HG03135 (cell line): Measurements from ENCODE around the gene GARIN3.
A peak's percentile ranks its signal among the peaks of the same experiment; 100 is the strongest.
"Not testable (repeated sequence)": the region's sequence is repeated elsewhere in the genome, so short reads cannot be mapped to it uniquely, and the experiment has no call there.

ENCODE experiments used
- ATAC-seq: cut with Tn5 transposase; IDR thresholded peaks from one replicate; pipeline ENCODE4 v1.9.1; 2021; ENCODE audit warnings: mild to moderate bottlenecking, moderate library complexity; ENCODE audit not compliant: unreplicated experiment

The GARIN3 gene

GRCh38 chr5:157186309-157187045, 20.4 kb upstream of the GARIN3 start:
- ATAC-seq: no peak

- ATAC-seq: not testable (repeated sequence)
Observed at GRCh38 chr5:157185122-157185521, 19.1 kb upstream of the GARIN3 start.

GRCh38 chr5:157184117-157184670, 18.1 kb upstream of the GARIN3 start:
- ATAC-seq: no peak

GRCh38 chr5:157182143-157182757, 16.2 kb upstream of the GARIN3 start:
- no peak for ATAC-seq

GRCh38 chr5:157180374-157181264, 14.6 kb upstream of the GARIN3 start, which contains the start of gene ITK:
Gene ITK, plus strand, starts transcription at chr5:157180840. Its CDS starts 138 bp downstream, at chr5:157180978.
- ATAC-seq: no peak

GRCh38 chr5:157178966-157179365, 12.9 kb upstream of the GARIN3 start:
- ATAC-seq: no peak

- ATAC-seq: no peak
Observed at GRCh38 chr5:157177953-157178352, 11.9 kb upstream of the GARIN3 start.

- ATAC-seq: no peak
Observed at GRCh38 chr5:157175071-157175612, 9.1 kb upstream of the GARIN3 start.

- peak; percentile 99 for ATAC-seq
Observed at GRCh38 chr5:157172403-157172802, 6.3 kb upstream of the GARIN3 start.

- no peak for ATAC-seq
Observed at GRCh38 chr5:157168286-157168685, 2.2 kb upstream of the GARIN3 start.

GRCh38 chr5:157167214-157167621, 1.2 kb upstream of the GARIN3 start:
- no peak for ATAC-seq

- ATAC-seq: no peak
Observed at GRCh38 chr5:157165668-157166067, 396 bp downstream of the GARIN3 start.

GRCh38 chr5:157165261-157165660, 803 bp downstream of the GARIN3 start:
- no peak for ATAC-seq

GRCh38 chr5:157164521-157164920, 1.5 kb downstream of the GARIN3 start:
- no peak for ATAC-seq

- ATAC-seq: no peak
Observed at GRCh38 chr5:157162919-157163510, 3.0 kb downstream of the GARIN3 start.

- ATAC-seq: no peak
Observed at GRCh38 chr5:157161996-157162395, 4.1 kb downstream of the GARIN3 start.

GRCh38 chr5:157160001-157160400, 6.1 kb downstream of the GARIN3 start:
- ATAC-seq: no peak

- ATAC-seq: no peak
Observed at GRCh38 chr5:157159209-157159751, 6.8 kb downstream of the GARIN3 start.

- no peak for ATAC-seq
Observed at GRCh38 chr5:157157293-157157891, 8.7 kb downstream of the GARIN3 start.

GRCh38 chr5:157155297-157155696, 10.8 kb downstream of the GARIN3 start:
- no peak for ATAC-seq
